HepG2 (cell line): Measurements from ENCODE around the gene HOTAIR. TPM values are rescaled to one million over a fixed set of nuclear protein-coding genes. Genes with fewer than 3 reads are reported as not detected.

ENCODE experiments used
- GABPB1 ChIP-seq: IDR thresholded peaks from 2 replicates; pipeline ENCODE4 v1.6.1; 2016; ENCODE audit warnings: mild to moderate bottlenecking, missing genetic modification reagents, moderate library complexity, missing compliant biosample characterization
- HNRNPLL ChIP-seq: fragments of 200-400 bp; formaldehyde crosslinking; IDR thresholded peaks from 2 replicates; pipeline ENCODE4 v1.6.1; 2017; ENCODE audit warnings: mild to moderate bottlenecking, low read depth, low read length; ENCODE audit not compliant: poor library complexity, severe bottlenecking
- ZNF772 ChIP-seq: sonication (generic); formaldehyde crosslinking; IDR thresholded peaks from 2 replicates; pipeline ENCODE4 v1.5.0; 2020; ENCODE audit warnings: mild to moderate bottlenecking, missing genetic modification reagents
- polyA plus RNA-seq, 8 experiments: library from polyadenylated mRNA; depleted of rRNA in 3 of 8; stranded (reverse) in 7 of 8; unstranded in 1 of 8; fragments of >200 nt; fragmentation: Illumina TruSeq in 4 of 8; extraction: Trizol in 4 of 8; gene quantifications; 2 replicates each; pipeline versions ENCODE4 v1.2.1 to v1.2.3, GENCODE V29; 2011 to 2016; ENCODE audit warnings: low read depth in 4 of 8, missing spikeins in 1 of 8, mixed read lengths in 1 of 8; ENCODE audit not compliant: insufficient read depth in 1 of 8
- total RNA-seq, 5 experiments: library from RNA; depleted of rRNA; stranded (reverse); fragments of >200 nt; fragmentation: Illumina TruSeq; extraction: Trizol; gene quantifications; 2 replicates each; pipeline ENCODE4 v1.2.3, GENCODE V29; 2016; ENCODE audit warnings: low read depth in 1 of 5
- TF ChIP-seq, protein P1 (sequence below): sonication (generic); formaldehyde crosslinking; IDR thresholded peaks from 2 replicates; pipeline ENCODE4 v1.4.0; 2020; ENCODE audit warnings: missing genetic modification reagents
- TF ChIP-seq, protein P2 (sequence below): sonication (generic); formaldehyde crosslinking; IDR thresholded peaks from one replicate; pipeline ENCODE4 v1.5.1; 2020; ENCODE audit warnings: mild to moderate bottlenecking, missing genetic modification reagents; ENCODE audit errors: not compliant biosample characterization

The HOTAIR gene
- total and polyA plus RNA-seq, 2 of the 13 experiments (the other 11 are each of a cell fraction or from before 2014, with no cell fraction given) = not detected

DNA sequence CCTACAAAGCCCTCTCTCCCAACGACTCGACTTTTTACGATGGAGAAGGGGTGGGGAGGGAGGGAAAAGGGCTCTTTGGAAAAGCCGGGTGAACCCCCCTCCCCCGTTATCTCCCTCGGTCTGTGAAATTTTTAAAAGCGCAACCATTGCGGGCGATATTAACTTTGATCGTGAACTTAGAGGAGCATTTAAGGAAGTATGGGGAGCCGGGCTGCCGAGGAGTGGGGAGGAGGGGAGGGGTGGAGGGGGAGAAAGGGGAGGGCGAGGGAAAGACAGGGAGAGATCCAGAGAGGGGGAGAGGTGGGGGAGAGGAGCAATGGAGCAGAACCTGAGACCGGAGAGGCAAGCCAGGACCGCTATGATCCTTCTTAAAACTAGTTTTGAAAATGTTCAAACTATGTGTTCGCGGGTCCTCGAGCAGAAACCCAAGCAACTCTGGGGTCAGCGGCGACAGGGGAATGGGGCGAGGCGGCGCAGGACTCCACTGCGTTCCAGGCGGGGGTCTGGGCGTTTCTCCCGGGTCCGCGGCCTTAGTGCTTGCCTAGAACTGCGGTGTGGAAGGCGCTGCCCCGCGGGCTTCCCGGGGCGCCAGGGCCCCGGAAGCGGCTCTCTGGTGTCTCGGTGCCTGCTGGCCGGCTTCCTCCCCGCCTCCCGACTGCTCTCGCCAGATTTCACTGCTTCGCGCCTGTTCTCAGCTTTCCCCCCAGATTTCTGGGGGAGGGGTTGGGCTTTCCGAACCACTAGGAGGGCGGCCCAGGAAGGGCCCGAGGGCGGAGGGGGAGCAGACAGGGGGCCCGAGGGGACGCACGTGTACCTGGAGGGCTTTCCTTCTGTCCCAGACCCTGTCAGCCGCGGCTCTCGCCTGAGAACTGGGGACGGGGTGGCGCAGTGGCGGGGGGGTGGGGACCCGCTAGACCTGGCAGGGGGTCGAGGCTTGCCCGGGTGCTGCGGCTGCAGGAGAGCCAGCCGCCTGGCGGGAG lies at the start of gene HOTAIR (continued):
- TF ChIP-seq, protein P1, sequence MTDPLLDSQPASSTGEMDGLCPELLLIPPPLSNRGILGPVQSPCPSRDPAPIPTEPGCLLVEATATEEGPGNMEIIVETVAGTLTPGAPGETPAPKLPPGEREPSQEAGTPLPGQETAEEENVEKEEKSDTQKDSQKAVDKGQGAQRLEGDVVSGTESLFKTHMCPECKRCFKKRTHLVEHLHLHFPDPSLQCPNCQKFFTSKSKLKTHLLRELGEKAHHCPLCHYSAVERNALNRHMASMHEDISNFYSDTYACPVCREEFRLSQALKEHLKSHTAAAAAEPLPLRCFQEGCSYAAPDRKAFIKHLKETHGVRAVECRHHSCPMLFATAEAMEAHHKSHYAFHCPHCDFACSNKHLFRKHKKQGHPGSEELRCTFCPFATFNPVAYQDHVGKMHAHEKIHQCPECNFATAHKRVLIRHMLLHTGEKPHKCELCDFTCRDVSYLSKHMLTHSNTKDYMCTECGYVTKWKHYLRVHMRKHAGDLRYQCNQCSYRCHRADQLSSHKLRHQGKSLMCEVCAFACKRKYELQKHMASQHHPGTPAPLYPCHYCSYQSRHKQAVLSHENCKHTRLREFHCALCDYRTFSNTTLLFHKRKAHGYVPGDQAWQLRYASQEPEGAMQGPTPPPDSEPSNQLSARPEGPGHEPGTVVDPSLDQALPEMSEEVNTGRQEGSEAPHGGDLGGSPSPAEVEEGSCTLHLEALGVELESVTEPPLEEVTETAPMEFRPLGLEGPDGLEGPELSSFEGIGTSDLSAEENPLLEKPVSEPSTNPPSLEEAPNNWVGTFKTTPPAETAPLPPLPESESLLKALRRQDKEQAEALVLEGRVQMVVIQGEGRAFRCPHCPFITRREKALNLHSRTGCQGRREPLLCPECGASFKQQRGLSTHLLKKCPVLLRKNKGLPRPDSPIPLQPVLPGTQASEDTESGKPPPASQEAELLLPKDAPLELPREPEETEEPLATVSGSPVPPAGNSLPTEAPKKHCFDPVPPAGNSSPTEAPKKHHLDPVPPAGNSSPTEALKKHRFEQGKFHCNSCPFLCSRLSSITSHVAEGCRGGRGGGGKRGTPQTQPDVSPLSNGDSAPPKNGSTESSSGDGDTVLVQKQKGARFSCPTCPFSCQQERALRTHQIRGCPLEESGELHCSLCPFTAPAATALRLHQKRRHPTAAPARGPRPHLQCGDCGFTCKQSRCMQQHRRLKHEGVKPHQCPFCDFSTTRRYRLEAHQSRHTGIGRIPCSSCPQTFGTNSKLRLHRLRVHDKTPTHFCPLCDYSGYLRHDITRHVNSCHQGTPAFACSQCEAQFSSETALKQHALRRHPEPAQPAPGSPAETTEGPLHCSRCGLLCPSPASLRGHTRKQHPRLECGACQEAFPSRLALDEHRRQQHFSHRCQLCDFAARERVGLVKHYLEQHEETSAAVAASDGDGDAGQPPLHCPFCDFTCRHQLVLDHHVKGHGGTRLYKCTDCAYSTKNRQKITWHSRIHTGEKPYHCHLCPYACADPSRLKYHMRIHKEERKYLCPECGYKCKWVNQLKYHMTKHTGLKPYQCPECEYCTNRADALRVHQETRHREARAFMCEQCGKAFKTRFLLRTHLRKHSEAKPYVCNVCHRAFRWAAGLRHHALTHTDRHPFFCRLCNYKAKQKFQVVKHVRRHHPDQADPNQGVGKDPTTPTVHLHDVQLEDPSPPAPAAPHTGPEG (CRISPR knock-in tag) = no peak
- peak; percentile 35 for TF ChIP-seq HNRNPLL
- TF ChIP-seq, protein P2, sequence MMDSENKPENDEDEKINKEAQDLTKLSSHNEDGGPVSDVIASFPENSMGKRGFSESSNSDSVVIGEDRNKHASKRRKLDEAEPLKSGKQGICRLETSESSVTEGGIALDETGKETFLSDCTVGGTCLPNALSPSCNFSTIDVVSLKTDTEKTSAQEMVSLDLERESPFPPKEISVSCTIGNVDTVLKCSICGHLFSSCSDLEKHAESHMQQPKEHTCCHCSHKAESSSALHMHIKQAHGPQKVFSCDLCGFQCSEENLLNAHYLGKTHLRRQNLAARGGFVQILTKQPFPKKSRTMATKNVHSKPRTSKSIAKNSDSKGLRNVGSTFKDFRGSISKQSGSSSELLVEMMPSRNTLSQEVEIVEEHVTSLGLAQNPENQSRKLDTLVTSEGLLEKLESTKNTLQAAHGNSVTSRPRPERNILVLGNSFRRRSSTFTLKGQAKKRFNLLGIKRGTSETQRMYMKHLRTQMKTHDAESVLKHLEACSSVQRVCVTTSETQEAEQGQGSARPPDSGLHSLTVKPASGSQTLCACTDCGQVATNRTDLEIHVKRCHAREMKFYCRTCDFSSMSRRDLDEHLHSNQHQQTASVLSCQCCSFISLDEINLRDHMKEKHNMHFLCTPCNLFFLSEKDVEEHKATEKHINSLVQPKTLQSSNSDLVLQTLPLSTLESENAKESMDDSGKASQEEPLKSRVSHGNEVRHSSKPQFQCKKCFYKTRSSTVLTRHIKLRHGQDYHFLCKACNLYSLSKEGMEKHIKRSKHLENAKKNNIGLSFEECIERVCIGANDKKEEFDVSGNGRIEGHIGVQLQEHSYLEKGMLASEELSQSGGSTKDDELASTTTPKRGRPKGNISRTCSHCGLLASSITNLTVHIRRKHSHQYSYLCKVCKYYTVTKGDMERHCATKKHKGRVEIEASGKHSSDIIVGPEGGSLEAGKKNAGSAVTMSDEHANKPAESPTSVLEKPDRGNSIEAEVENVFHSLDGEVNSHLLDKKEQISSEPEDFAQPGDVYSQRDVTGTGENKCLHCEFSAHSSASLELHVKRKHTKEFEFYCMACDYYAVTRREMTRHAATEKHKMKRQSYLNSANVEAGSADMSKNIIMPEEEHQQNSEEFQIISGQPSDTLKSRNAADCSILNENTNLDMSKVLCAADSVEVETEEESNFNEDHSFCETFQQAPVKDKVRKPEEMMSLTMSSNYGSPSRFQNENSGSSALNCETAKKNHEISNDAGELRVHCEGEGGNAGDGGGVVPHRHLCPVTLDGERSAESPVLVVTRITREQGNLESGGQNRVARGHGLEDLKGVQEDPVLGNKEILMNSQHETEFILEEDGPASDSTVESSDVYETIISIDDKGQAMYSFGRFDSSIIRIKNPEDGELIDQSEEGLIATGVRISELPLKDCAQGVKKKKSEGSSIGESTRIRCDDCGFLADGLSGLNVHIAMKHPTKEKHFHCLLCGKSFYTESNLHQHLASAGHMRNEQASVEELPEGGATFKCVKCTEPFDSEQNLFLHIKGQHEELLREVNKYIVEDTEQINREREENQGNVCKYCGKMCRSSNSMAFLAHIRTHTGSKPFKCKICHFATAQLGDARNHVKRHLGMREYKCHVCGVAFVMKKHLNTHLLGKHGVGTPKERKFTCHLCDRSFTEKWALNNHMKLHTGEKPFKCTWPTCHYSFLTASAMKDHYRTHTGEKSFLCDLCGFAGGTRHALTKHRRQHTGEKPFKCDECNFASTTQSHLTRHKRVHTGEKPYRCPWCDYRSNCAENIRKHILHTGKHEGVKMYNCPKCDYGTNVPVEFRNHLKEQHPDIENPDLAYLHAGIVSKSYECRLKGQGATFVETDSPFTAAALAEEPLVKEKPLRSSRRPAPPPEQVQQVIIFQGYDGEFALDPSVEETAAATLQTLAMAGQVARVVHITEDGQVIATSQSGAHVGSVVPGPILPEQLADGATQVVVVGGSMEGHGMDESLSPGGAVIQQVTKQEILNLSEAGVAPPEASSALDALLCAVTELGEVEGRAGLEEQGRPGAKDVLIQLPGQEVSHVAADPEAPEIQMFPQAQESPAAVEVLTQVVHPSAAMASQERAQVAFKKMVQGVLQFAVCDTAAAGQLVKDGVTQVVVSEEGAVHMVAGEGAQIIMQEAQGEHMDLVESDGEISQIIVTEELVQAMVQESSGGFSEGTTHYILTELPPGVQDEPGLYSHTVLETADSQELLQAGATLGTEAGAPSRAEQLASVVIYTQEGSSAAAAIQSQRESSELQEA = no peak
- no peak for TF ChIP-seq ZNF772 (CRISPR knock-in tag)
- TF ChIP-seq GABPB1 (CRISPR knock-in tag) = peak; percentile 57; the same call in 1 of the 2 replicates
